ENCODE measurements around the gene TALDO1. TPM values are rescaled to one million over a fixed set of nuclear protein-coding genes. Genes with fewer than 3 reads are reported as not detected.
A peak's percentile ranks its signal among the peaks of the same experiment; 100 is the strongest.

Gene TALDO1
- total and polyA plus RNA-seq, 2 experiments from 2014 or later, result 137 to 161 TPM

- Histone ChIP-seq H3K9me2 (replicated peaks; ENCODE audit: insufficient read depth) (no peaks in the 10 kb centered on the region), H3K27ac (no peak overlapping the region), H3K79me2 (no peaks in the 10 kb centered on the region), H3K27me3 (no peaks in the 10 kb centered on the region), H3K4me2 (peak overlapping the region; percentile 17), H3K9me3 (ENCODE audit: low read depth) (no peaks in the 10 kb centered on the region), H3K4me1 (ENCODE audit: insufficient read depth) (no peaks in the 10 kb centered on the region), H3K36me3 (replicated peaks; ENCODE audit: insufficient read depth, low read depth) (no peaks in the 10 kb centered on the region), H2AFZ (no peak overlapping the region), H4K20me1 (ENCODE audit: insufficient read depth, poor library complexity, severe bottlenecking) (no peaks in the 10 kb centered on the region), H3K4me3 (no peak overlapping the region)
- DNase-seq (ENCODE audit: low spot score), result no peak
- whole genome bisulfite sequencing (ENCODE audit: low lambda C conversion rate, missing lambda C conversion rate), result 65% methylated on average over 22 of the region's 31 CpGs
- no peak for TF ChIP-seq EZH2 (IDR thresholded peaks at IDR 0.05; ENCODE audit: borderline replicate concordance)
- no peak for TF ChIP-seq CTCF (IDR thresholded peaks at IDR 0.05; ENCODE audit: poor library complexity)
- TF ChIP-seq EZH2phosphoT487 (IDR thresholded peaks at IDR 0.05; ENCODE audit: low read depth, severe bottlenecking, unreplicated experiment), result no peak
These were observed 42.0 kb downstream of the TALDO1 start for GRCh38 chr11:788953-789940.

GRCh38 chr11:789943-790342 lies 42.7 kb downstream of the TALDO1 start, which contains the start of gene CEND1:
TSS of gene CEND1 (minus strand) at chr11:790090. CDS start at chr11:788576, 1,514 bp downstream.
- no peaks in the 10 kb centered on the region for H3K27me3 ChIP-seq
- no peak for DNase-seq (ENCODE audit: low spot score)
- no peaks in the 10 kb centered on the region for H4K20me1 ChIP-seq (ENCODE audit: insufficient read depth, poor library complexity, severe bottlenecking)
- WGBS (ENCODE audit: low lambda C conversion rate, missing lambda C conversion rate), result 19% methylated on average over 29 of the region's 44 CpGs
- no peaks in the 10 kb centered on the region for H3K9me3 ChIP-seq (ENCODE audit: low read depth)
- no peak within 1 kb of the TSS for H3K27ac ChIP-seq
- peak within 1 kb of the TSS; percentile 17 for H3K4me2 ChIP-seq
- no peaks in the 10 kb centered on the region for H3K4me1 ChIP-seq (ENCODE audit: insufficient read depth)
- TF ChIP-seq EZH2 (IDR thresholded peaks at IDR 0.05; ENCODE audit: borderline replicate concordance) (no peak), CTCF (IDR thresholded peaks at IDR 0.05; ENCODE audit: poor library complexity) (no peak), EZH2phosphoT487 (IDR thresholded peaks at IDR 0.05; ENCODE audit: low read depth, severe bottlenecking, unreplicated experiment) (no peak)
- H3K36me3 ChIP-seq (replicated peaks; ENCODE audit: insufficient read depth, low read depth), result no peaks in the 10 kb centered on the region
- H3K79me2 ChIP-seq, result no peaks in the 10 kb centered on the region
- H3K9me2 ChIP-seq (replicated peaks; ENCODE audit: insufficient read depth), result no peaks in the 10 kb centered on the region
- H3K4me3 ChIP-seq, result no peak within 1 kb of the TSS
- no peak within 1 kb of the TSS for H2AFZ ChIP-seq

GRCh38 chr11:790721-791564 lies 43.7 kb downstream of the TALDO1 start:
- WGBS (ENCODE audit: low lambda C conversion rate, missing lambda C conversion rate), result 75% methylated on average over 16 of the region's 18 CpGs
- Histone ChIP-seq H3K4me1 (ENCODE audit: insufficient read depth) (peaks cover 9% of the 10 kb centered on the region), H3K9me2 (replicated peaks; ENCODE audit: insufficient read depth) (no peaks in the 10 kb centered on the region), H3K79me2 (peaks cover 4% of the 10 kb centered on the region), H4K20me1 (ENCODE audit: insufficient read depth, poor library complexity, severe bottlenecking) (no peaks in the 10 kb centered on the region), H3K36me3 (replicated peaks; ENCODE audit: insufficient read depth, low read depth) (no peaks in the 10 kb centered on the region), H3K9me3 (ENCODE audit: low read depth) (no peaks in the 10 kb centered on the region), H3K27me3 (no peaks in the 10 kb centered on the region), H2AFZ (no peak overlapping the region), H3K4me2 (no peak overlapping the region), H3K4me3 (no peak overlapping the region), H3K27ac (no peak overlapping the region)
- TF ChIP-seq EZH2phosphoT487 (IDR thresholded peaks at IDR 0.05; ENCODE audit: low read depth, severe bottlenecking, unreplicated experiment) (no peak), CTCF (IDR thresholded peaks at IDR 0.05; ENCODE audit: poor library complexity) (no peak), EZH2 (IDR thresholded peaks at IDR 0.05; ENCODE audit: borderline replicate concordance) (no peak)
- no peak for DNase-seq (ENCODE audit: low spot score)
